Measurements from ENCODE around the gene RAB11B. TPM values are rescaled to one million over a fixed set of nuclear protein-coding genes. Genes with fewer than 3 reads are reported as not detected.

RAB11B gene
- total and polyA plus RNA-seq, 9 of the 15 experiments (the other 6 are each of a cell fraction or from before 2014, with no cell fraction given): 0.74 to 71.0 (median 13.8) TPM

- TF ChIP-seq, protein P1, sequence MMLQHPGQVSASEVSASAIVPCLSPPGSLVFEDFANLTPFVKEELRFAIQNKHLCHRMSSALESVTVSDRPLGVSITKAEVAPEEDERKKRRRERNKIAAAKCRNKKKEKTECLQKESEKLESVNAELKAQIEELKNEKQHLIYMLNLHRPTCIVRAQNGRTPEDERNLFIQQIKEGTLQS (IDR thresholded peaks at IDR 0.05): peak; percentile 93
- TF ChIP-seq, protein P1 (CRISPR knock-in tag; conservative IDR thresholded peaks at IDR 0.05): no peak
- TF ChIP-seq CGGBP1 (CRISPR knock-in tag; IDR thresholded peaks at IDR 0.05) (no peak), CBX3 (IDR thresholded peaks at IDR 0.05; ENCODE audit: borderline replicate concordance in 1 of 2, low read length in 2 of 2) (no peak; a peak in 1 of 3 replicates), ZNF589 (CRISPR knock-in tag; IDR thresholded peaks at IDR 0.05; ENCODE audit: low read depth) (peak; percentile 44; the same call in 1 of the 2 replicates), FOSL1 (tag; conservative IDR thresholded peaks at IDR 0.05) (peak; percentile 93), ESRRA (IDR thresholded peaks at IDR 0.05; ENCODE audit: borderline replicate concordance, low read depth) (peak; percentile 98), FOS (IDR thresholded peaks at IDR 0.05; ENCODE audit: extremely low read depth, insufficient read length) (peak; percentile 40), ARID1B (IDR thresholded peaks at IDR 0.05) (peak; percentile 80), KDM1A (IDR thresholded peaks at IDR 0.05) (peak; percentile 75 to 85; a peak in 3 of 4 replicates), PKNOX1 (IDR thresholded peaks at IDR 0.05) (peak; percentile 27; the same call in 1 of the 2 replicates), NCOA2 (IDR thresholded peaks at IDR 0.05; ENCODE audit: partially characterized antibody in 2 of 2) (peak in 1 of 2 experiments; percentile 27), CBFA2T3 (IDR thresholded peaks at IDR 0.05) (peak; percentile 50)
- TF ChIP-seq, protein P2, sequence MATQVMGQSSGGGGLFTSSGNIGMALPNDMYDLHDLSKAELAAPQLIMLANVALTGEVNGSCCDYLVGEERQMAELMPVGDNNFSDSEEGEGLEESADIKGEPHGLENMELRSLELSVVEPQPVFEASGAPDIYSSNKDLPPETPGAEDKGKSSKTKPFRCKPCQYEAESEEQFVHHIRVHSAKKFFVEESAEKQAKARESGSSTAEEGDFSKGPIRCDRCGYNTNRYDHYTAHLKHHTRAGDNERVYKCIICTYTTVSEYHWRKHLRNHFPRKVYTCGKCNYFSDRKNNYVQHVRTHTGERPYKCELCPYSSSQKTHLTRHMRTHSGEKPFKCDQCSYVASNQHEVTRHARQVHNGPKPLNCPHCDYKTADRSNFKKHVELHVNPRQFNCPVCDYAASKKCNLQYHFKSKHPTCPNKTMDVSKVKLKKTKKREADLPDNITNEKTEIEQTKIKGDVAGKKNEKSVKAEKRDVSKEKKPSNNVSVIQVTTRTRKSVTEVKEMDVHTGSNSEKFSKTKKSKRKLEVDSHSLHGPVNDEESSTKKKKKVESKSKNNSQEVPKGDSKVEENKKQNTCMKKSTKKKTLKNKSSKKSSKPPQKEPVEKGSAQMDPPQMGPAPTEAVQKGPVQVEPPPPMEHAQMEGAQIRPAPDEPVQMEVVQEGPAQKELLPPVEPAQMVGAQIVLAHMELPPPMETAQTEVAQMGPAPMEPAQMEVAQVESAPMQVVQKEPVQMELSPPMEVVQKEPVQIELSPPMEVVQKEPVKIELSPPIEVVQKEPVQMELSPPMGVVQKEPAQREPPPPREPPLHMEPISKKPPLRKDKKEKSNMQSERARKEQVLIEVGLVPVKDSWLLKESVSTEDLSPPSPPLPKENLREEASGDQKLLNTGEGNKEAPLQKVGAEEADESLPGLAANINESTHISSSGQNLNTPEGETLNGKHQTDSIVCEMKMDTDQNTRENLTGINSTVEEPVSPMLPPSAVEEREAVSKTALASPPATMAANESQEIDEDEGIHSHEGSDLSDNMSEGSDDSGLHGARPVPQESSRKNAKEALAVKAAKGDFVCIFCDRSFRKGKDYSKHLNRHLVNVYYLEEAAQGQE (IDR thresholded peaks at IDR 0.05; ENCODE audit: borderline replicate concordance): peak; percentile 59
- TF ChIP-seq, protein P2 (CRISPR knock-in tag; IDR thresholded peaks at IDR 0.05; ENCODE audit: low read depth): no peak
- TF ChIP-seq, protein P3, sequence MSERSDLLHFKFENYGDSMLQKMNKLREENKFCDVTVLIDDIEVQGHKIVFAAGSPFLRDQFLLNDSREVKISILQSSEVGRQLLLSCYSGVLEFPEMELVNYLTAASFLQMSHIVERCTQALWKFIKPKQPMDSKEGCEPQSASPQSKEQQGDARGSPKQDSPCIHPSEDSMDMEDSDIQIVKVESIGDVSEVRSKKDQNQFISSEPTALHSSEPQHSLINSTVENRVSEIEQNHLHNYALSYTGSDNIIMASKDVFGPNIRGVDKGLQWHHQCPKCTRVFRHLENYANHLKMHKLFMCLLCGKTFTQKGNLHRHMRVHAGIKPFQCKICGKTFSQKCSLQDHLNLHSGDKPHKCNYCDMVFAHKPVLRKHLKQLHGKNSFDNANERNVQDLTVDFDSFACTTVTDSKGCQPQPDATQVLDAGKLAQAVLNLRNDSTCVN (CRISPR knock-in tag; IDR thresholded peaks at IDR 0.05): no peak
Observed at GRCh38 chr19:8355631-8356402, 34.3 kb upstream of the RAB11B start (continued).

Data from K562 (cell line).